SH-SY5Y (cell line): ENCODE results near the gene POLR2E.

Source experiments
- GATA2 ChIP-seq: IDR thresholded peaks from 2 replicates; pipeline ENCODE4 v1.6.1; 2011; ENCODE audit warnings: mild to moderate bottlenecking, low read depth, low read length
- GATA3 ChIP-seq: IDR thresholded peaks from 2 replicates; pipeline ENCODE4 v1.6.1; 2011; ENCODE audit warnings: low read depth, mild to moderate bottlenecking, low read length, moderate library complexity

DNA sequence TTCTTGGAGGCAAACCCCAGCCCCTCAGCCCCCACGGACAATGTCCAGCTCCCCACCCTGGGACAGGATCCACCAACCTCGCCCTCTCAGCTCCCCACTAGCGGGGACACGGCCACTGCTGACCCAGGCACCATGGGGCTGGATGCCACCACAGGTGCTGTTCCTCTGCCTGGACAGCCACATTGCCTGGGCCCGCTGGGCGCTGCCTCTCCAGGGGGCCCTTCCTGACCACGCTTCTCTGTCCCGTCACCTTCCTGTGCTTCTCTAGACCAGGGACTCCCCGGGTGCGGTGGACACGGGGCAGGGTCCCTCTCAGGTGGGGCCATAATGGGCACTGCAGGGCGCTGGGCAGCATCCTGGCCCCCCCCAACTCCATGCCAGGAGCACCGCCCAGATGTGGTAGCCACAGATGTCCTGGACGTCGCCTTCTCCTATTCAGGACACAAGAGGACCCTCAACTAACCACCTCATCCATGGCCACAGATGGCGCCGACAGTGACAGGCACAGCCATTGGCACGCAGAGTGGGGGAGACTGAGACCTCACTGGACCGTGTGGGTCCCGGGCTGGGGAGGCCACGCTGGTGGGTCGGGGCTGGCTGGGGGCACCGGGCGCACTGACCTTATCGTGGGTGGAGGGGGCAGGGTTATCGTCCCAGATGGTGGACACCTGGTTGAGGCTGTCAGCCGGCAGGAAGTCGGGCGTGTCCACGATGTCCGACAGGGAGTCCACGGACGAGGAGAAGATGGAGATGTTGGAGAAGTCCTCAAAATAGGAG lies 32.0 kb upstream of the POLR2E start:
- no peak for TF ChIP-seq GATA2
- no peak for TF ChIP-seq GATA3
